ENCODE results near the gene USP40. TPM values are rescaled to one million over a fixed set of nuclear protein-coding genes. Genes with fewer than 3 reads are reported as not detected.

The USP40 gene
- polyA plus RNA-seq, 4 donors, result 29.3 to 51.8 (median 47.8) TPM

DNA sequence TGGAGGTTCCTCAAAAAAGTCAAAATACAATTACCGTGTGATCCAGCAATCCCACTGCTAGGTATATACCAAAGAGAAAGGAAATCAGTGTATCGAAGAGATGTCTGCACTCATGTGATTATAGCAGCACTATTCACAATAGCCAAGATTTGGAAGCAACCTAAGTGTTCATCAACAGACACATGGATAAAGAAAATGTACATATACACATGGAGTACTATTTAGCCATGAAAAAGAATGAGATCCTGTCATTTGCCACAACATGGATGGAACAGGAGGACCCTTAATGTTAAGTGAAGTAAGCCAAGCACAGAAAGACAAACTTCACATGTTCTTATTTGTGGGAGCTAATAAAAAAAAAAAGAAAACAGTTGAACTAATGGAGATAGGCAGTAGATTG is 133.6 kb downstream of the USP40 start:
- no peak for DNase-seq (ENCODE audit: low read depth in 4 of 4, low spot score in 3 of 4)

DNA sequence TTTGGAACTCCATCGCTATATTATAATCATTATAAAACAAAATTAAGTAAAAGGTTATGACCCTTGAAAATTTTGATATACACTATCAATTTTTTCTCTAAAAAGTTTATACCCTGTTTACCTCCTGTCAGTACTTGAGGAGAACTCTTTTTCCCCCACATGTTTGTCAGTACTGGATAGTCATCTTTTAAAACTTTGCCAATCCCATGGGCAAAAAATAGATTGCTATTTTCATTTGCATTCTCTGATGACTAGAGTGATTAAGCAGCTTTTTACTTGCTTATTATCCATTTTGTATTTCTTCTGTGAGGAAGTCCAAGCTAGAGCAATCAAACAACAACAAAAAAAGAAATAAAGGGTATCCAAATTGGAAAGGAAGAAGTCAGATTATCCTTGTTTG is 135.9 kb downstream of the USP40 start:
- DNase-seq (ENCODE audit: low read depth in 4 of 4, low spot score in 3 of 4), result no peak

DNA sequence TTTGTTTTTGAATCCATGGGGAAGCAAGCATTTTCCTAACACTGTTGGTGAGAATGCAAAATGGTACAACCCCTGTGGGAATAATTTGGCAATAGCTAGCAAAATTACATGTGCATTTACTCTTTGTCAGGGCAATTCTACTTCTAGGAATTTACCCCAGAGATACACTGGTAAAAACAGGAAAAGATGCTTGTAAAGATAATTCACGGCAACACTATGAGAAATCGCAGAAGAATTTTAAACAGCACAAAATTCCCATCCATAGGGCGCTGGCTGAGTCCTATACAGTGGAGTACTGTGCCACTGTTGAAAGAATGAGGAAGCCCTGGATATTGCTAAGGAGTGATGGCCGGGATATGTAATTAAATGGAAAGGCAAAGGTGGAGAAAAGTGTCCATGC is 136.5 kb downstream of the USP40 start:
- no peak for DNase-seq (ENCODE audit: low read depth in 4 of 4, low spot score in 3 of 4)

DNA sequence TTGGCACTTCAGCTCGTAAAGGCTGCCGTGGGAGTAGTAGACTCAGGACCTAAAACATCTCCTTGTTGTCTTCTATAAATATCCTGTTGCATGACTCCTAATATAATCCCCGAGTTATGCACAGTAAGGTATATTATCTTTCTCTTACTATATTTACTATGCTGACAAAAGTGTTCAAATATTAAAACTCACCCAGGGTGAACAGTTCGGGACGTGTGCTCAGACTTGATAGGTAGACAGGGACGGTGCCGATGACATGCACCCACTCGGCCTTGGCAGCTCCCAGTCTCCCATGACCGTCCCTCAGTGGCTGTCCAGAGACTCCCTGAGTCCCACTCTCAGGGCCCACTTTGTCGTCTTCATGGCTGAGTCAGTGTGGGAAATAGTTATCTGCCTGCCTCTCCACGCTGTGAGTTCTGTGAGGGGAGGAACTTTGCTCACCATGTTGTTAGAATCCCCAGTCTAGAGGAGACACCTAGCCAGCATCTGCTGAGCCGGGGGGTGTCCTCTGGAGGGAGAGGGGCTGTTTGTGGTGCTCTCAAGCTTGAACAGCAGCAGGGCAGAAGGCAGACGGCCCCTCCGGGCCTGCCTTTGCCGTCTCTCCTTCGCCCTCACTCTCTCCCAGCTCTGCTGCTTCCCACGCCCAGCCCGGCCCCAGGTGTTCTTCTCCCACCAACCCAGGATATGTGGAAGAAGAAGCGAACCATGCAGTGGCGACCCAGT is 137.2 kb downstream of the USP40 start:
- no peak for DNase-seq (ENCODE audit: low read depth in 4 of 4, low spot score in 3 of 4)

DNA sequence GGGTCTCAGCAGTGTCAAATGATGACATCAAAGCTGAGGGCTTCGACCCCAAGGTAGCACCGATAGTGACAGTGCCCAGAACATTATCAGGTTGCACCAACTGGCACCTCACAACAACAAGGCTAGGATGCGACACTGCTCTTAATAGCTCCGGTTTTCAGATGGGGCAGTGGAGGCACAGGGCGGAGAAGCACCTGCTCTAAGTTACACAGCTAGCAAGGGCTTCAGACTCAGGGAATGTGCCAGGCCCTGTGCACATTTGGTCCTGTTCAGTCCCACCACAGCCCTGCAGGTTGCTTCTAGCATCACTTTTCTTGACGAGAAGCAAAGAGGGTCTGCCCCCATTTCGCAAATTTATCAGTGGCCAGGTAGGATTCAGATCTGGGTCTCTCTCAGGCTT is 138.1 kb downstream of the USP40 start:
- DNase-seq (ENCODE audit: low read depth in 4 of 4, low spot score in 3 of 4), result no peak

DNA sequence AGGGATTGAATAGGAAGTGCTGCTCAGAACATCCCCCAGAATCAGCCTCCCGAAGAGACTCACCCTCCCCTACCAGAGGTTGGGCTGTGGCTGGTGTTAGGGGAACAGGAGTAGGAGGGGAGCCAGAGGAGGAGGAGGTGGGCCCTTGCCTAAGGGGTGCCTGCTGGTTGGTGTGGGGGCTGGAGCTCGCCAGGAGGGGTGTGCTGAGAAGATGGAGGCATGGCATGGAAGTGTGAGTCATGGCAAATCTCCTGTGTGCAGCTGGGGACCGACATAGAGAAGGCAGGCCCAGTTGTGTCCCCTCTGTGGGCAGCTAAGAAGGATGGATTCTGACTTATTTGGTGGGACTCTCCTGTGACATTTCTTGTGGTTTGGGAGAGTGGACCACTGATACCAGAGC is 138.6 kb downstream of the USP40 start:
- no peak for DNase-seq (ENCODE audit: low read depth in 4 of 4, low spot score in 3 of 4)

DNA sequence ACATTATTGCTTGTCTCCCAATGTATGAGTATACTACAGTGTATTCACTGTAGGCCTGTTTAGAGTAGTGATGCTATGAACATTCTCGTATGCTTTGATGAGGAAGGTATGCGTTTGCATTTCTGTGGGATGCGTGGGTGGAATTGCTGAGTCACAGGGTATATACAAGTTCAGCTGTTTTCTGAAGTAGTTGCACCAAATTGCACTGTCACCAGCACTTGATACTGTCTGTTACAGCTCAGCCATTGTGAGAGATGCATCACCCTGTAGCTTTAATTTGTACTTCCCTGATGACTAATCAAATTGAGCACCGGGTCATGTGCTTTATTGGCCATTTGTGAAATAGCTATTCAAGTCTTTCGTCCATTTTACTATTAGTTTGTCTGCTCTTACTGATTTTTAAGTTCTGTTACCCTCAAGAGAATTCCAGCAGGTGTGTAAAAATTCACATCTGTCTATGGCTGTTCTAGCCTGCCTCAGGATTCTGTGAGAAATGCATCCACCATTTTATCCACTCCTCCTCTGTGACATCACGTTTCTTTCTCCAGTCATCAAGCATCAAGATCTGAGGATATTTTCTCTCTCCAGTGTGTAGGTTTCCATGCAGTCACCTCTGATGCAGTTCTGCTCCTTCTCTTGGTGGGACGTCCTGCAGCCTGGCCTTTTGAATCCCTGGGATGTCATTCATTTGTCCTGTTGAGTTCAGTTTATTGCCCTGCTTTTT is 139.8 kb downstream of the USP40 start:
- no peak for DNase-seq (ENCODE audit: low read depth in 4 of 4, low spot score in 3 of 4)

Other genes starting within 250 kb of the USP40 start
- 10 to 100 TPM; 23.2 to 30.8 (median 24.4) TPM for gene DGKD, start 212.3 kb downstream of the USP40 start, polyA plus RNA-seq (ENCODE audit: insufficient read length in 4 of 4)
- gene UGT1A8, start 50.9 kb upstream of the USP40 start, polyA plus RNA-seq (ENCODE audit: insufficient read length in 4 of 4), result not detected
- gene UGT1A10, start 69.7 kb upstream of the USP40 start, polyA plus RNA-seq (ENCODE audit: insufficient read length in 4 of 4), result not detected
- 1 to 10 TPM in 3 of 4 donors, under 1 TPM in 1; 0.18 to 6.1 (median 4.0) TPM for gene UGT1A9, start 105.1 kb upstream of the USP40 start, polyA plus RNA-seq (ENCODE audit: insufficient read length in 4 of 4)
- under 1 TPM in 1 of 4 donors, not detected in 3; 0.09 TPM for gene UGT1A7, start 115.1 kb upstream of the USP40 start, polyA plus RNA-seq (ENCODE audit: insufficient read length in 4 of 4)
- gene UGT1A6, start 126.1 kb upstream of the USP40 start, polyA plus RNA-seq (ENCODE audit: insufficient read length in 4 of 4), result 1 to 10 TPM in 3 of 4 donors, under 1 TPM in 1; 0.08 to 5.4 (median 2.9) TPM
- gene UGT1A5, start 146.1 kb upstream of the USP40 start, polyA plus RNA-seq (ENCODE audit: insufficient read length in 4 of 4), result not detected
- gene UGT1A4, start 152.0 kb upstream of the USP40 start, polyA plus RNA-seq (ENCODE audit: insufficient read length in 4 of 4), result not detected
- gene UGT1A3, start 162.3 kb upstream of the USP40 start, polyA plus RNA-seq (ENCODE audit: insufficient read length in 4 of 4), result not detected
- gene UGT1A1, start 193.5 kb upstream of the USP40 start, polyA plus RNA-seq (ENCODE audit: insufficient read length in 4 of 4), result under 1 TPM; 0.07 to 0.39 (median 0.23) TPM
- under 1 TPM in 3 of 4 donors, not detected in 1; 0.13 to 0.40 (median 0.14) TPM for gene MROH2A, start 211.5 kb upstream of the USP40 start, polyA plus RNA-seq (ENCODE audit: insufficient read length in 4 of 4)